Mesodermal cell (in vitro differentiated cells): ENCODE measurements around the gene RPL10.
"Not testable (repeated sequence)": the region's sequence is repeated elsewhere in the genome, so short reads cannot be mapped to it uniquely, and the experiment has no call there.

Source experiments
- H3K27ac ChIP-seq: 2 replicates; pipeline ENCODE4 v1.7.0; 2013; ENCODE audit warnings: mild to moderate bottlenecking, low read depth, low read length, moderate library complexity; ENCODE audit not compliant: severe bottlenecking
- H3K36me3 ChIP-seq: 2 replicates; pipeline ENCODE4 v1.7.1; 2013; ENCODE audit warnings: mild to moderate bottlenecking, low read length, moderate library complexity; ENCODE audit not compliant: control insufficient read depth, insufficient read depth
- H3K4me1 ChIP-seq: one replicate; pipeline ENCODE4 v1.7.1; 2013; ENCODE audit warnings: mild to moderate bottlenecking, low read length; ENCODE audit not compliant: insufficient read depth, control insufficient read depth, poor library complexity, severe bottlenecking
- H3K4me3 ChIP-seq: 2 replicates; pipeline ENCODE4 v1.7.0; 2013; ENCODE audit warnings: low read length, control low read depth, mild to moderate bottlenecking; ENCODE audit not compliant: insufficient read depth, poor library complexity, severe bottlenecking; ENCODE audit errors: extremely low read depth
- H3K9me3 ChIP-seq: 2 replicates; pipeline ENCODE4 v1.7.1; 2013; ENCODE audit warnings: mild to moderate bottlenecking, low read length, moderate library complexity; ENCODE audit not compliant: control insufficient read depth
- WGBS, 2 experiments: methylation state at CpG; one replicate each; pipeline ENCODE4 v1.1.5; 2013; ENCODE audit warnings: missing lambda C conversion rate in 2 of 2; ENCODE audit not compliant: insufficient coverage in 2 of 2; 5-methylcytosine and 5-hydroxymethylcytosine counted together

The RPL10 gene

DNA sequence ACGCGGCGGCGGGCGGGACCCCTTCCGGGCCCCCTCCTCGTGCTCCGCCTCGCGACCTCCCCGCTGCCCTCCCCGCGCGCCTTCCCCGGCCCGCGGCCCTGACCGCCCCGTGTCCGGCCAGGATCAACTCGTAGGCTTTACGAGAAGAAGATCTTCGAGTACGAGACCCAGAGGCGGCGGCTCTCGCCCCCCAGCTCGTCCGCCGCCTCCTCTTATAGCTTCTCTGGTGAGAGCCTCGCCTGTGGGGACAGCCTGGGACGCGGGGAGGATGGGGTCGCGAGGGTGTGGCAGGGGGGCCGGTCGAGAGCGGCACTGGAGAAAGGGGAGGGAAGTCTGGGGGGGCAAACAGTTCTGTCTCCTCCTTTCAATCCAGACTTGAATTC lies 18.6 kb upstream of the RPL10 start:
- WGBS, 2 experiments = 0% methylated on average over 15 to 23 of the region's 38 CpGs
- H3K27ac ChIP-seq = peak overlapping the region; percentile 95
- H3K4me1 ChIP-seq = peaks cover 3% of the 10 kb centered on the region
- no peaks in the 10 kb centered on the region for H3K9me3 ChIP-seq
- peaks cover 12% of the 10 kb centered on the region for H3K36me3 ChIP-seq
- H3K4me3 ChIP-seq = peak overlapping the region; percentile 66

DNA sequence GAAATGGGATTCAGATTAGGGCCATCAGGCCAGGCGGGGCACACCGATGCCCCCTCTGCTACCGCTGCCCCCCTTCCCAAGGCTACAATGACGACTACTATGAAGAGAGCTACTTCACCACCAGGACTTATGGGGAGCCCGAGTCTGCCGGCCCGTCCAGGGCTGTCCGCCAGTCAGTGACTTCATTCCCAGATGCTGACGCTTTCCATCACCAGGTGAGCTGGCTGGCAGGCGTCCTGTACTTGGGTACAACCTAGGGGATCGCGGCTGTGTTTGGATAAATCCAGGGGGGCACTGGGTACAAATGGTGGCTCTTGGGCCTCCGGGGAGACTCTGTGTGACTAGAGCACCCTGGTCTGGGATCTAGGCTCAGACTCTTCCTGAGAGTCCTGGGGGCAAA lies 18.0 kb upstream of the RPL10 start:
- no peaks in the 10 kb centered on the region for H3K9me3 ChIP-seq
- 37 to 44% methylated on average over 2 to 9 of the region's 13 CpGs for WGBS, 2 experiments
- H3K4me3 ChIP-seq = peak overlapping the region; percentile 66
- H3K4me1 ChIP-seq = peaks cover 3% of the 10 kb centered on the region
- H3K27ac ChIP-seq = no peak overlapping the region
- H3K36me3 ChIP-seq = peaks cover 12% of the 10 kb centered on the region

DNA sequence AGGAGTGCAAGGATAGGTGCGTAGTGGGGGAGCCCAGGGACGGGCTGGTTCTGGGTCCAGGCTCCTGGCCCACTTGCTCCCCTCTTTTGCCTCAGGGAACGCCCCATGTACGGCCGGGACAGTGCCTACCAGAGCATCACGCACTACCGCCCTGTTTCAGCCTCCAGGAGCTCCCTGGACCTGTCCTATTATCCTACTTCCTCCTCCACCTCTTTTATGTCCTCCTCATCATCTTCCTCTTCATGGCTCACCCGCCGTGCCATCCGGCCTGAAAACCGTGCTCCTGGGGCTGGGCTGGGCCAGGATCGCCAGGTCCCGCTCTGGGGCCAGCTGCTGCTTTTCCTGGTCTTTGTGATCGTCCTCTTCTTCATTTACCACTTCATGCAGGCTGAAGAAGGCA lies 17.4 kb upstream of the RPL10 start:
- peaks cover 3% of the 10 kb centered on the region for H3K4me1 ChIP-seq
- H3K9me3 ChIP-seq = no peaks in the 10 kb centered on the region
- 67 to 81% methylated on average over 5 to 11 of the region's 14 CpGs for WGBS, 2 experiments
- peak overlapping the region; percentile 66 for H3K4me3 ChIP-seq
- H3K27ac ChIP-seq = no peak overlapping the region
- peaks cover 12% of the 10 kb centered on the region for H3K36me3 ChIP-seq

DNA sequence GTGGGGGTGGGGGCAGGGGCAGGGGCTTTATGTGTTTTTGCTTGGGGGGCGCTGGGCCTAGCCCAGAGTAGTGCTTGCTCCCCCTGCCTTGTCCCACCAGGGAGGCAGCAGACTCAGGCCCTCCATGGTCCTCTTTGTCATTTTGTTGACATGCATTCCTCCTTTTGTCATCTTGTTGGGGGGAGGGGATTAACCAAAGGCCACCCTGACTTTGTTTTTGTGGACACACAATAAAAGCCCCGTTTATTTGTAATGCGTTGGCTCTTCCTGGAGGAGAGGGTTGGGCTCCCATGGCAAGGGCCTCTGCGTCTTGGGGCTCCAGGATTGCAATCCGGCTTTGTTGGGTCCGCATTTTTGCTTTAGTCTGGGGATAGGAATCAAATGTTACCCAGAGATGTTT lies 16.9 kb upstream of the RPL10 start:
- 77% methylated on average over 2 of the region's 6 CpGs; no CpG with 5 or more reads in 1 of the 2 experiments for WGBS, 2 experiments
- Histone ChIP-seq H3K36me3 (peaks cover 12% of the 10 kb centered on the region), H3K4me1 (peaks cover 3% of the 10 kb centered on the region), H3K27ac (no peak overlapping the region), H3K9me3 (no peaks in the 10 kb centered on the region), H3K4me3 (no peak overlapping the region)

DNA sequence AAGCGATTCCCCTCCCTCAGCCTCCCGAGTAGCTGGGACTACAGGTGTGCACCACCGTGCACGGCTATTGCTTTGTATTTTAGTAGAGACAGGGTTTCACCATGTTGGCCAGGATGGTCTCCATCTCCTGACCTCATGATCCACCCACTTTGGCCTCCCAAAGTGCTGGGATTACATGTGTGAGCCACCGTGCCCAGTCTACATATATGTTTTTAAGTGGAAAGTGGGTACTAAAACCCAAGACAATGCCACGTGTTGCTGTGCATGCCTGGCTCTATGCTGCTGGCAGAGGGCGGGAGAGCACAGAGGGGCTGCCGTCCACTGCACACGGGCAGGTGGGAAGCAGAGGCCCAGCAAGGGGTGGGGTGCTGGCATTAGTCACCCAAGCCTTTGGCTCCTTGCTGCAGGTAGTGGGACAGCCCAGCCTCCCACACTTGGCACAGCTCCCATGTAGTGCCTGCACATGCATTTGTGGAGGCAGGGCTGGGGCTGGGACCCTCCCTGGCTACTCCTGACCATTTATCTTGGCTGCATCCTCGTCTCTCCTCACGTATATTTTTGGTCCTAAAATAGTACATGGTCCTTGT lies 15.6 kb upstream of the RPL10 start:
- Histone ChIP-seq H3K27ac (no peak overlapping the region), H3K4me3 (no peak overlapping the region), H3K4me1 (peaks cover 3% of the 10 kb centered on the region), H3K9me3 (no peaks in the 10 kb centered on the region), H3K36me3 (peaks cover 12% of the 10 kb centered on the region)
- WGBS, 2 experiments = 92 to 96% methylated on average over 3 to 4 of the region's 11 CpGs

DNA sequence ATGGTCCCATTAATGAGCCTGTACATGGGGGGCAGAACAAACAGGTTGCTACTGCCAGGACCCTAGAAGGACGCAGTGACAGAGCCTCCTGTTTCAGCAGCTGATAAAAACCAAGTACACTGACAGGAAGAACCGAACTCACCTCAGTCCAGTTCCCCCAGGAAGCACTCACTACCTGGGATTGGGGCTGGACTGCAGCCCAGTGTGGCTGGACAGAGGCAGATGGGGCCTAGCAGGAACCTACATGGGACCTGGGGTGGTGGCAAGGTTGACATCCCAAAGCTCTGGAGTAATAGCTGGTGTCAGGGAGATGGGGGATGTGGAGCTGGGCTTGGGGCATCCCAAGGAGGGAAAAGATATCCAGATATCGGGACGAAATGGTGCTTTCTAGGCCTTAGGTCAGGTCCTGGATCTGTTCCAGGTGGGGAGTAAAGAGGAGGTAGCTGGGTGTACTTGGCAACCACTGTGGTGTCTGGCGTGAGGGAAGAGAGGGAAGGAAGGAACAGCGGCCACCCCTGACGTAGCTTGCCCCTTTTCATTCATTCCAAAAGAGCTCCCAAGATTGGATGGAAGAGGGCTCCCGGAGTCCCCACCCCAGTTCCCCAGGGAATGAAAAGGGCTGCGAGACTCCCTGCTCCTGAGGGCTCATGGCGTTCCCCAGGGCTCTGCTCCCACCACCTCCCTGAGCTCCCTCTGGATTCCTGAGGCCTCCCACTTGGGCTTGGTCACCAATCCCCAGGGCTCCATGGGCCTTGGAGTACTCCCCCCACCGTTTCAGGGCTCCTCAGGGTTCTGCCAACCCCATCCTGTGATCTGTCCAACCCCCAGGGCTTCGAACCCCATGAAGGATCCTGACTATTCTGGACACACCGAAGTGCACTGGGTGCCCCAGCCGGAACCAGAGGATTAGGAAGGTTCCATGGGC lies 14.6 kb upstream of the RPL10 start:
- peaks cover 3% of the 10 kb centered on the region for H3K4me1 ChIP-seq
- no peak overlapping the region for H3K4me3 ChIP-seq
- 83 to 92% methylated on average over 2 to 5 of the region's 14 CpGs for WGBS, 2 experiments
- no peaks in the 10 kb centered on the region for H3K9me3 ChIP-seq
- H3K36me3 ChIP-seq = peaks cover 12% of the 10 kb centered on the region
- H3K27ac ChIP-seq = no peak overlapping the region

DNA sequence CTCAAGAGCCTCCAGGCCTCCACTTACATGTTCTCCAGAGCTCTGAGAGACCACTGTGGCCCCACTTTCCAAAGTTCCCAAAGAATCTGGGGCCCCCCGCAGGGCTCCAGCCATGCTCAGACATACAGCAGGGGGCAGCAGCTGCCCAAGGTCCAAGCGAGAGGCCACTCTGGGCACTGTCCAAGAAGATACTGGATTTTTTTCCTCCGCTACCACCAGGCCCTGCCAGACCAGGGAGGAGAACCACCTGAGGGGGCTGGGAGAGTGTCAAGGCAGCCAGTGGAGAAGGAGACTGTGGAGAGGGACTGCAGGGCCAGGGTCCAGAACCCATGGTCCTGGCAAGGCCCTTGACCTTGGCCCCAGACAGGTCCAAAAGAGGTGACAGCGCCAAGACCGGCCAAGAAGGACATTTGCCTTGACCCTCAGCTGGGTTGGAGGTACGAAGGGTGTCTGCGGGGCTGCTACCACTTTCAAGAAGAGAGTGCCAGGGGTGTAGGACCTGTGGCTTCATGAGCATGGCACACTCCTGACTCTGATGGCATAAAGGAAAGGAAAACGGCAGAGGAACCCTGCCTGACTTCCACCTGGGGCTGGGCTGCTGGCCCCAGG lies 13.8 kb upstream of the RPL10 start:
- Histone ChIP-seq H3K27ac (no peak overlapping the region), H3K9me3 (no peaks in the 10 kb centered on the region), H3K4me3 (no peak overlapping the region), H3K36me3 (peaks cover 12% of the 10 kb centered on the region), H3K4me1 (peaks cover 3% of the 10 kb centered on the region)
- WGBS, 2 experiments = 86 to 94% methylated on average over 4 to 6 of the region's 8 CpGs

DNA sequence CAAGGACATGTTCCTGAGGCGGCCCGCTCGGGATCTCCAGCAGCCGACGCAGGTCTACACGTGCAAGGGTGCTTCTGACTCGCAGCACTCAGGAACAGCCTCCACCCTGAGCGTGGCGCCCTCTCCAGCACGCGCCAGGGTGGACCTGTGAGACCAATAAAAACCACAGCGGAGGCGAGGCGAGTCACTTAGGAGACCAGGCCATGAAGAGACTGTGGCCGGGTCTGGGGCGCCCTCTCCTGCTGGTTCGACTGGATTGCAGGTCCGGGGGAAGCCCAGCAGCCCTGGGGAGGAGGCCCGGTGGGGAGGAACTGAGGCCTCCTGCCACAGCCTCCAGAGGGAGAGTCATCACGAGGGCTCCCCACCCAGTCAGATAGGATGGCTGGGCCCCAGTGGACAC lies 10.1 kb upstream of the RPL10 start:
- H3K9me3 ChIP-seq, H3K4me3 ChIP-seq, H3K27ac ChIP-seq, H3K36me3 ChIP-seq, H3K4me1 ChIP-seq: not testable (repeated sequence)
- WGBS, 2 experiments = no CpG with 5 or more reads among the region's 20 CpGs

DNA sequence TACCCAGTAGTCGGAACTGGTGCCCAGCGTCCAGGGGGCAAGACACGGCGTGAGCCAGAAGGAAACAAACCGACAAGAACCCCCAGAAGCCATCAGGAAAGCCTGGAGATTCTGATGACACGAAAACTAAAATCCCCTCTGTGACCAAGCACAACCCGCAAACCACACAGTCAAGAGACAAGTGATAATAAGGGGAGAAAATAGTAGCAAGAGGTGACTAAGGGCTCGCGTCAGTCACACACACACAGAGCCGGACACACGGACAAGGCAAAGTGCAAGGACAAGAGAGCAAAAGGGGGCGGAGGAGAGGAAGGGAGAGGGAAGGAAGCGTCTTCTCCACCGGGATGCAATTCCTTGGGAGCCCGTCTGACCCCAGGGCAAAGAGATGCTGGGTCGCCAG lies 9.5 kb upstream of the RPL10 start:
- no CpG with 5 or more reads among the region's 16 CpGs for WGBS, 2 experiments
- H3K4me3 ChIP-seq, H3K36me3 ChIP-seq, H3K27ac ChIP-seq, H3K9me3 ChIP-seq, H3K4me1 ChIP-seq: not testable (repeated sequence)

DNA sequence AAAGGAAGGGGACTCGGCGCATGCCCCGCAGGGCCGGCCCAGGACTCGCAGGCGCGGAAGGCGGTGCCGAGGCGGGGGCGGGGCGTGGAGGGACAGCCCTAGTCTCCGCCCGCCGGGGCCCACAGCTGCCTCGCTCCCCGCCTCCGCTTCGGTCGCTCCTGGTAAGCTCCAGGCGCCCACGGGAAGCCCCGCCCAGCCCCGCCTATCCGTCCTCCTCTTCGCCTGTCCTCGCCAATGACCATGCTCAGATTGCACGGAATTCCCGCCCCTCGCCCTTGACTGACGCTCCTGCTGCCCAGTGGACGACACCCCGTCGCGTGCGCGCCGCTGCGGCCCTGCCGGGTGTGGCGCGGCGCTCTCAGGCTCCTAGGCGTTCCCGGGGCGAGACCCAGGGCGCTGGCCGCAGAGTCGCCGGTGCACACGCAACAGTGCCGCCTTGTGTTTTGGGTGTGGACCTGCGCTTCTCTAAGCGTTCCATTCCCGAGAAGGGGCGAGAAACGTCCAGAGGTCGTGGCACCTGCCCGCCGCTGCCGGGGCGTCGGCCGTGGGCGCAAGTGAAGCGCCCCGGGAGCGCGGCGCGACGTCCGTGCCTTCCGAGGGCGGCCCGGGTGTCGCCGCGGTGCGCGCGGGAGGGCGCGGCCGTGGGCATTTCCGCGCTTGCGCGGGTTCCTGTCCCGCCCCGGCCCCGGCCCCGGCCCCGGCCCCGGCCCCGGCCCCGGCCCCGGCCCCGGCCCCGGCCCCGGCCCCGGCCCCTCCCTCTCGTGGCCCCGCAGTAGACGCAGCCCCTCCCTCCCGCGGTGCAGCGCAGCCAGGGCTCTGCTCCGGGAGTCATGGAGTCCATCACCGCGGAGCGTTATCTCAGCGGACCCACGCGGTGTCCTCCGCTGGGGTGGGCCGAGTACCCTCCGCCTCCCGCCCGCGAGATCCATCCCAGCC lies 8.1 kb upstream of the RPL10 start:
- not testable (repeated sequence) for H3K4me3 ChIP-seq, H3K9me3 ChIP-seq, H3K4me1 ChIP-seq, H3K27ac ChIP-seq, H3K36me3 ChIP-seq
- no CpG with 5 or more reads among the region's 121 CpGs for WGBS, 2 experiments
